Heart left ventricle (tissue), 13 donors: Measurements from ENCODE around the gene HTR1D.
"Not testable (repeated sequence)": the region's sequence is repeated elsewhere in the genome, so short reads cannot be mapped to it uniquely, and the experiment has no call there.

Experiments used
- CTCF ChIP-seq, 12 donors: fragments of 200-600 bp; sonication (generic) in 4 of 12; IDR thresholded peaks; one replicate each; pipeline versions ENCODE4 v1.5.0 to v1.8.0; 2018 to 2022; ENCODE audit warnings: antibody characterized with exemption in 12 of 12, mild to moderate bottlenecking in 5 of 12
- POLR2A ChIP-seq, 2 donors: fragments of 450-650 bp; IDR thresholded peaks; one replicate each; pipeline ENCODE4 v1.6.1; 2017; ENCODE audit warnings: antibody characterized with exemption in 2 of 2, mild to moderate bottlenecking in 2 of 2, moderate library complexity in 2 of 2
- donor health status: ischemic (EF 13 %, LVEDD 7.1; RV severe dilation, severe dysfunction).
- donor health status: DM: no; HTN: yes; CAD: no.
- donor health status: DM: no; HTN: no; CAD: no.
- donor health status: ischemic (EF 25% LVEDD 6.9; RV normal size, moderate dysfunction).
- donor health status: ischemic (EF 25% LVEDD 5.7; RV mildly dilated, moderate dysfunction).
- donor health status: ischemic (EF 35%, LVEDD 5.7; RV mildly dilated, moderate dysfunction).
- donor health status: nonischemic (EF 11% LVEDD 7.7; RV severe dilation, severe dysfunction).
- donor health status: DM: yes; HTN: yes; CAD: no.
- donor health status: PGD.
- donor health status: ischemic (EF 29% LVEDD 5.4; RV normal size, mild dysfunction).
- donor health status: nonischemic (EF 23%, LVEDD 6.1; RV moderate dilation, normal function).

- TF ChIP-seq CTCF, POLR2A (IDR thresholded peaks at IDR 0.05): not testable (repeated sequence)
Observed at GRCh38 chr1:23188936-23189452, 28.3 kb downstream of the HTR1D start.
